HEK293 (cell line): Measurements from ENCODE around the gene MYH6.
"Not testable (repeated sequence)": the region's sequence is repeated elsewhere in the genome, so short reads cannot be mapped to it uniquely, and the experiment has no call there.

Source experiments
- CTCF ChIP-seq: fragments of 450-650 bp; formaldehyde crosslinking; IDR thresholded peaks from 2 replicates; pipeline ENCODE4 v1.5.1; 2016; ENCODE audit warnings: missing biosample characterization, missing genetic modification characterization
- REPIN1 ChIP-seq: fragments of 450-650 bp; formaldehyde crosslinking; IDR thresholded peaks from 2 replicates; pipeline ENCODE4 v1.5.1; 2017; ENCODE audit warnings: missing biosample characterization, missing genetic modification characterization, low read depth
- YY1 ChIP-seq: fragments of 450-650 bp; formaldehyde crosslinking; IDR thresholded peaks from 2 replicates; pipeline ENCODE4 v1.5.1; 2018; ENCODE audit warnings: missing biosample characterization, missing genetic modification characterization
- ZBTB49 ChIP-seq: fragments of 450-650 bp; formaldehyde crosslinking; IDR thresholded peaks from 2 replicates; pipeline ENCODE4 v1.5.1; 2016; ENCODE audit warnings: missing biosample characterization, missing genetic modification characterization, low read depth
- ZNF362 ChIP-seq: fragments of 450-650 bp; formaldehyde crosslinking; IDR thresholded peaks from 2 replicates; pipeline ENCODE4 v1.5.1; 2016; ENCODE audit warnings: missing biosample characterization, missing genetic modification characterization
- ZNF501 ChIP-seq: fragments of 450-650 bp; formaldehyde crosslinking; IDR thresholded peaks from 2 replicates; pipeline ENCODE4 v1.5.1; 2016; ENCODE audit warnings: missing biosample characterization, missing genetic modification characterization
- ZNF610 ChIP-seq: fragments of 450-650 bp; formaldehyde crosslinking; IDR thresholded peaks from 2 replicates; pipeline ENCODE4 v1.5.1; 2016; ENCODE audit warnings: missing biosample characterization, missing genetic modification characterization, borderline replicate concordance
- ZSCAN18 ChIP-seq: fragments of 450-650 bp; formaldehyde crosslinking; IDR thresholded peaks from 2 replicates; pipeline ENCODE4 v1.5.1; 2016; ENCODE audit warnings: missing biosample characterization, missing genetic modification characterization
- TF ChIP-seq, protein P1 (sequence below): fragments of 450-650 bp; formaldehyde crosslinking; IDR thresholded peaks from 2 replicates; pipeline ENCODE4 v1.5.1; 2016; ENCODE audit warnings: missing biosample characterization, missing genetic modification characterization
- TF ChIP-seq, protein P2 (sequence below): fragments of 450-650 bp; formaldehyde crosslinking; IDR thresholded peaks from 2 replicates; pipeline ENCODE4 v1.5.1; 2016; ENCODE audit warnings: missing biosample characterization, missing genetic modification characterization, borderline replicate concordance

GRCh38 chr14:23456883-23457586 lies 49.0 kb upstream of the MYH6 start:
- TF ChIP-seq, protein P1, sequence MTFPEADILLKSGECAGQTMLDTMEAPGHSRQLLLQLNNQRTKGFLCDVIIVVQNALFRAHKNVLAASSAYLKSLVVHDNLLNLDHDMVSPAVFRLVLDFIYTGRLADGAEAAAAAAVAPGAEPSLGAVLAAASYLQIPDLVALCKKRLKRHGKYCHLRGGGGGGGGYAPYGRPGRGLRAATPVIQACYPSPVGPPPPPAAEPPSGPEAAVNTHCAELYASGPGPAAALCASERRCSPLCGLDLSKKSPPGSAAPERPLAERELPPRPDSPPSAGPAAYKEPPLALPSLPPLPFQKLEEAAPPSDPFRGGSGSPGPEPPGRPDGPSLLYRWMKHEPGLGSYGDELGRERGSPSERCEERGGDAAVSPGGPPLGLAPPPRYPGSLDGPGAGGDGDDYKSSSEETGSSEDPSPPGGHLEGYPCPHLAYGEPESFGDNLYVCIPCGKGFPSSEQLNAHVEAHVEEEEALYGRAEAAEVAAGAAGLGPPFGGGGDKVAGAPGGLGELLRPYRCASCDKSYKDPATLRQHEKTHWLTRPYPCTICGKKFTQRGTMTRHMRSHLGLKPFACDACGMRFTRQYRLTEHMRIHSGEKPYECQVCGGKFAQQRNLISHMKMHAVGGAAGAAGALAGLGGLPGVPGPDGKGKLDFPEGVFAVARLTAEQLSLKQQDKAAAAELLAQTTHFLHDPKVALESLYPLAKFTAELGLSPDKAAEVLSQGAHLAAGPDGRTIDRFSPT (tag by site-specific recombination): not testable (repeated sequence)
- not testable (repeated sequence) for TF ChIP-seq ZNF501; CTCF (tag by site-specific recombination); YY1 (tag by site-specific recombination); ZSCAN18 (tag by site-specific recombination); ZBTB49; ZNF610; ZNF362; REPIN1 (tag by site-specific recombination)
- TF ChIP-seq, protein P2, sequence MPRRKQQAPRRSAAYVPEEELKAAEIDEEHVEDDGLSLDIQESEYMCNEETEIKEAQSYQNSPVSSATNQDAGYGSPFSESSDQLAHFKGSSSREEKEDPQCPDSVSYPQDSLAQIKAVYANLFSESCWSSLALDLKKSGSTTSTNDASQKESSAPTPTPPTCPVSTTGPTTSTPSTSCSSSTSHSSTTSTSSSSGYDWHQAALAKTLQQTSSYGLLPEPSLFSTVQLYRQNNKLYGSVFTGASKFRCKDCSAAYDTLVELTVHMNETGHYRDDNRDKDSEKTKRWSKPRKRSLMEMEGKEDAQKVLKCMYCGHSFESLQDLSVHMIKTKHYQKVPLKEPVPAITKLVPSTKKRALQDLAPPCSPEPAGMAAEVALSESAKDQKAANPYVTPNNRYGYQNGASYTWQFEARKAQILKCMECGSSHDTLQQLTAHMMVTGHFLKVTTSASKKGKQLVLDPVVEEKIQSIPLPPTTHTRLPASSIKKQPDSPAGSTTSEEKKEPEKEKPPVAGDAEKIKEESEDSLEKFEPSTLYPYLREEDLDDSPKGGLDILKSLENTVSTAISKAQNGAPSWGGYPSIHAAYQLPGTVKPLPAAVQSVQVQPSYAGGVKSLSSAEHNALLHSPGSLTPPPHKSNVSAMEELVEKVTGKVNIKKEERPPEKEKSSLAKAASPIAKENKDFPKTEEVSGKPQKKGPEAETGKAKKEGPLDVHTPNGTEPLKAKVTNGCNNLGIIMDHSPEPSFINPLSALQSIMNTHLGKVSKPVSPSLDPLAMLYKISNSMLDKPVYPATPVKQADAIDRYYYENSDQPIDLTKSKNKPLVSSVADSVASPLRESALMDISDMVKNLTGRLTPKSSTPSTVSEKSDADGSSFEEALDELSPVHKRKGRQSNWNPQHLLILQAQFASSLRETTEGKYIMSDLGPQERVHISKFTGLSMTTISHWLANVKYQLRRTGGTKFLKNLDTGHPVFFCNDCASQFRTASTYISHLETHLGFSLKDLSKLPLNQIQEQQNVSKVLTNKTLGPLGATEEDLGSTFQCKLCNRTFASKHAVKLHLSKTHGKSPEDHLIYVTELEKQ: not testable (repeated sequence)
